A549 (cell line): Measurements from ENCODE around the gene ID3.

Experiments used
- CBX2 ChIP-seq: fragments of 200-600 bp; sonication (generic); IDR thresholded peaks from 2 replicates; pipeline ENCODE4 v1.6.1; 2016; ENCODE audit warnings: low read depth, mild to moderate bottlenecking, borderline replicate concordance
- CBX8 ChIP-seq: fragments of 200-600 bp; sonication (generic); IDR thresholded peaks from 2 replicates; pipeline ENCODE4 v1.6.1; 2016
- PHF8 ChIP-seq: fragments of 200-600 bp; sonication (generic); IDR thresholded peaks from 2 replicates; pipeline ENCODE4 v1.6.1; 2016; ENCODE audit warnings: low read depth, mild to moderate bottlenecking, antibody characterized with exemption, moderate library complexity, borderline replicate concordance
- POLR2A ChIP-seq: IDR thresholded peaks from 2 replicates; pipeline ENCODE4 v1.6.1; 2012; ENCODE audit warnings: mild to moderate bottlenecking, low read length
- TF ChIP-seq, protein P1 (sequence below): fragments of >200 bp; sonication (Bioruptor Twin); formaldehyde crosslinking; IDR thresholded peaks from 3 replicates; pipeline ENCODE4 v1.5.1; 2016
- TF ChIP-seq, protein P2 (sequence below): fragments of 150-350 bp; IDR thresholded peaks from 2 replicates; pipeline ENCODE4 v1.6.1; 2014; ENCODE audit warnings: low read depth, mild to moderate bottlenecking, low read length
- TF ChIP-seq, protein P3 (sequence below): fragments of 200-600 bp; sonication (generic); IDR thresholded peaks from 2 replicates; pipeline ENCODE4 v1.6.1; 2016; ENCODE audit warnings: antibody characterized with exemption, mild to moderate bottlenecking, moderate library complexity

DNA sequence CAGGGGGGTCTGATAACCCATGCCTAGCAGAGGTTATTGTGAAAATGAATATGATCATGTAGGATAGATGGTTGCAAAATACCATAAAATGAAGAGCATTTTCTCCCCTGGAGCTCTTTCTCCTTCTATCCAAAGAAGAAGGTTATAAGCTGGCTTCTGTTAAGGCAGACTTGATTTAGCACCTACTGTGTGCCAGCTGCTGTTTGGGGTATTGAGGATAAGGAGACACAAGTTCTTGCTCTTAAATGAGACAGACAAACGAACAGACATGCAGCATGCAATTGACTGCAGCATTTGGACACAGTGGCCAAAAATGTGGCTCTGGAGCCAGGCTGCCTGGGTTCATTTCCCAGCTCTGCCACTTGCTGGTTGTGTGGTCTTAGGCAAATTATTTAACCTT, 39.8 kb upstream of the ID3 start:
- TF ChIP-seq POLR2A = no peak
- TF ChIP-seq, protein P1, sequence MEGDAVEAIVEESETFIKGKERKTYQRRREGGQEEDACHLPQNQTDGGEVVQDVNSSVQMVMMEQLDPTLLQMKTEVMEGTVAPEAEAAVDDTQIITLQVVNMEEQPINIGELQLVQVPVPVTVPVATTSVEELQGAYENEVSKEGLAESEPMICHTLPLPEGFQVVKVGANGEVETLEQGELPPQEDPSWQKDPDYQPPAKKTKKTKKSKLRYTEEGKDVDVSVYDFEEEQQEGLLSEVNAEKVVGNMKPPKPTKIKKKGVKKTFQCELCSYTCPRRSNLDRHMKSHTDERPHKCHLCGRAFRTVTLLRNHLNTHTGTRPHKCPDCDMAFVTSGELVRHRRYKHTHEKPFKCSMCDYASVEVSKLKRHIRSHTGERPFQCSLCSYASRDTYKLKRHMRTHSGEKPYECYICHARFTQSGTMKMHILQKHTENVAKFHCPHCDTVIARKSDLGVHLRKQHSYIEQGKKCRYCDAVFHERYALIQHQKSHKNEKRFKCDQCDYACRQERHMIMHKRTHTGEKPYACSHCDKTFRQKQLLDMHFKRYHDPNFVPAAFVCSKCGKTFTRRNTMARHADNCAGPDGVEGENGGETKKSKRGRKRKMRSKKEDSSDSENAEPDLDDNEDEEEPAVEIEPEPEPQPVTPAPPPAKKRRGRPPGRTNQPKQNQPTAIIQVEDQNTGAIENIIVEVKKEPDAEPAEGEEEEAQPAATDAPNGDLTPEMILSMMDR = no peak
- TF ChIP-seq, protein P2, sequence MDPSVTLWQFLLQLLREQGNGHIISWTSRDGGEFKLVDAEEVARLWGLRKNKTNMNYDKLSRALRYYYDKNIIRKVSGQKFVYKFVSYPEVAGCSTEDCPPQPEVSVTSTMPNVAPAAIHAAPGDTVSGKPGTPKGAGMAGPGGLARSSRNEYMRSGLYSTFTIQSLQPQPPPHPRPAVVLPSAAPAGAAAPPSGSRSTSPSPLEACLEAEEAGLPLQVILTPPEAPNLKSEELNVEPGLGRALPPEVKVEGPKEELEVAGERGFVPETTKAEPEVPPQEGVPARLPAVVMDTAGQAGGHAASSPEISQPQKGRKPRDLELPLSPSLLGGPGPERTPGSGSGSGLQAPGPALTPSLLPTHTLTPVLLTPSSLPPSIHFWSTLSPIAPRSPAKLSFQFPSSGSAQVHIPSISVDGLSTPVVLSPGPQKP = no peak
- TF ChIP-seq CBX8 = no peak
- no peak for TF ChIP-seq PHF8
- no peak for TF ChIP-seq CBX2
- TF ChIP-seq, protein P3, sequence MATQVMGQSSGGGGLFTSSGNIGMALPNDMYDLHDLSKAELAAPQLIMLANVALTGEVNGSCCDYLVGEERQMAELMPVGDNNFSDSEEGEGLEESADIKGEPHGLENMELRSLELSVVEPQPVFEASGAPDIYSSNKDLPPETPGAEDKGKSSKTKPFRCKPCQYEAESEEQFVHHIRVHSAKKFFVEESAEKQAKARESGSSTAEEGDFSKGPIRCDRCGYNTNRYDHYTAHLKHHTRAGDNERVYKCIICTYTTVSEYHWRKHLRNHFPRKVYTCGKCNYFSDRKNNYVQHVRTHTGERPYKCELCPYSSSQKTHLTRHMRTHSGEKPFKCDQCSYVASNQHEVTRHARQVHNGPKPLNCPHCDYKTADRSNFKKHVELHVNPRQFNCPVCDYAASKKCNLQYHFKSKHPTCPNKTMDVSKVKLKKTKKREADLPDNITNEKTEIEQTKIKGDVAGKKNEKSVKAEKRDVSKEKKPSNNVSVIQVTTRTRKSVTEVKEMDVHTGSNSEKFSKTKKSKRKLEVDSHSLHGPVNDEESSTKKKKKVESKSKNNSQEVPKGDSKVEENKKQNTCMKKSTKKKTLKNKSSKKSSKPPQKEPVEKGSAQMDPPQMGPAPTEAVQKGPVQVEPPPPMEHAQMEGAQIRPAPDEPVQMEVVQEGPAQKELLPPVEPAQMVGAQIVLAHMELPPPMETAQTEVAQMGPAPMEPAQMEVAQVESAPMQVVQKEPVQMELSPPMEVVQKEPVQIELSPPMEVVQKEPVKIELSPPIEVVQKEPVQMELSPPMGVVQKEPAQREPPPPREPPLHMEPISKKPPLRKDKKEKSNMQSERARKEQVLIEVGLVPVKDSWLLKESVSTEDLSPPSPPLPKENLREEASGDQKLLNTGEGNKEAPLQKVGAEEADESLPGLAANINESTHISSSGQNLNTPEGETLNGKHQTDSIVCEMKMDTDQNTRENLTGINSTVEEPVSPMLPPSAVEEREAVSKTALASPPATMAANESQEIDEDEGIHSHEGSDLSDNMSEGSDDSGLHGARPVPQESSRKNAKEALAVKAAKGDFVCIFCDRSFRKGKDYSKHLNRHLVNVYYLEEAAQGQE = no peak
